Measurements from ENCODE around the gene MANF. TPM values are rescaled to one million over a fixed set of nuclear protein-coding genes. Genes with fewer than 3 reads are reported as not detected.
A peak's percentile ranks its signal among the peaks of the same experiment; 100 is the strongest.

The MANF gene
- total and polyA plus RNA-seq, 3 experiments from 2014 or later = 64.5 to 204 (median 197) TPM

DNA sequence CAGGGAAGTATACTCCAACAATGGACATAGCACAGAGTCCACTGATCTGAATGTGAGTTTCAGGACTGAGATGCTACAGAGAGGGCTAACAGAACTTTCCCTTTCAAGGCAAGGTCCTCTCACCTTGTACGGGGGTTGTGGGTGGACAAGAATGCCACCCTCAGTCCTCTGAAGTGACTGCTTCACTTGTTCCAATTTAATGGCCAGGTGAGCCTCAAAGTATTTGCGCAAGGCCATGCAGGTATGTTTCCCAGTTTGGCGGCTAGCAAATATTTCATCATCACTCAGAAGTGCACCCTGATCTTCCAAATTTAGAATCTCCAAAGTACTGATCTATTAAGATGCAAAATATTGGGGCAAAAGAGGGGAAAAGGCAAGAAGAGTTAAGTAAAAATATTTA is 44.0 kb downstream of the MANF start:
- H3K27ac Mint-ChIP-seq = no peak overlapping the region
- H3K9me3 Mint-ChIP-seq = no peaks in the 10 kb centered on the region
- no peaks in the 10 kb centered on the region for H3K4me1 Mint-ChIP-seq
- Histone ChIP-seq H3K27me3 (ENCODE audit: insufficient read depth, low read length, poor library complexity, severe bottlenecking) (no peaks in the 10 kb centered on the region), H3K4me3 (ENCODE audit: low read length) (no peak overlapping the region), H3K36me3 (ENCODE audit: insufficient read depth, low read length) (peaks cover 38% of the 10 kb centered on the region), H3K4me1 (ENCODE audit: insufficient read depth, low read length) (no peaks in the 10 kb centered on the region), H3K9me3 (ENCODE audit: low read length) (no peaks in the 10 kb centered on the region), H3K27ac (ENCODE audit: low read depth, low read length) (no peak overlapping the region)
- no peak overlapping the region for H3K4me3 Mint-ChIP-seq
- ChIA-PET POLR2A (interaction anchor here (1.2 kb wide), 1 partner anchor 9 kb away, joined by 3 read pairs; no protein-coding TSS in a partner anchor), CTCF (no interaction called here)
- H3K36me3 Mint-ChIP-seq = peaks cover 0 to 70% (median 10%) of the 10 kb centered on the region in 3 donors
- H3K27me3 Mint-ChIP-seq = no peaks in the 10 kb centered on the region
- DNase-seq = no peak

DNA sequence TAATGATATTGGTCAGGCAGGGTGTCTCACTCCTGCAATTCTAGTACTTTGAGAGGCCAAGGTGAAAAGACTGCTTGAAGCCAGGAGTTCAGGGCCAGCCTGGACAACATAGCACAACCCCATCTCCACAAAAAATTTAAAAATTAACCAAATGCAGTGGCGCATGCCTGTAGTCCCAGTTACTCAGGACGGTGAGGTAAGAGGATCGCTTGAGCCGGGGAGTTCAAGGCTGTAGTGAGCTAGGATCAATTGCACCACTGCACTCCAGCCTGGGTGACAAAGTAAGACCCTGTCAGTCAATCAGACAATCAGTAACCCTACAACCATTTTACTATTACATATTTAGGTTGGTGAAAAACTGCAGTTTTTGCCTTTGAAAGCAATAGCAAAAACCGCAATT is 49.0 kb downstream of the MANF start:
- POLR2A ChIA-PET = no interaction called here
- Histone ChIP-seq H3K36me3 (ENCODE audit: insufficient read depth, low read length) (peaks cover 25% of the 10 kb centered on the region), H3K4me1 (ENCODE audit: insufficient read depth, low read length) (no peaks in the 10 kb centered on the region), H3K27ac (ENCODE audit: low read depth, low read length) (no peak overlapping the region), H3K27me3 (ENCODE audit: insufficient read depth, low read length, poor library complexity, severe bottlenecking) (no peaks in the 10 kb centered on the region), H3K4me3 (ENCODE audit: low read length) (no peak overlapping the region), H3K9me3 (ENCODE audit: low read length) (no peaks in the 10 kb centered on the region)
- Mint-ChIP-seq H3K27me3 (no peaks in the 10 kb centered on the region), H3K9me3 (no peaks in the 10 kb centered on the region), H3K4me3 (no peak overlapping the region), H3K4me1 (peaks cover 8 to 10% (median 9%) of the 10 kb centered on the region in 3 donors), H3K27ac (no peak overlapping the region), H3K36me3 (peaks cover 0 to 72% (median 14%) of the 10 kb centered on the region in 3 donors)
- no peak for DNase-seq
- CTCF ChIA-PET = interaction anchor here (0.9 to 2.2 kb wide), 8 partner anchors 10 to 819 kb away, joined by 3 to 10 read pairs (median 4); partner anchors contain the start of gene MANF

DNA sequence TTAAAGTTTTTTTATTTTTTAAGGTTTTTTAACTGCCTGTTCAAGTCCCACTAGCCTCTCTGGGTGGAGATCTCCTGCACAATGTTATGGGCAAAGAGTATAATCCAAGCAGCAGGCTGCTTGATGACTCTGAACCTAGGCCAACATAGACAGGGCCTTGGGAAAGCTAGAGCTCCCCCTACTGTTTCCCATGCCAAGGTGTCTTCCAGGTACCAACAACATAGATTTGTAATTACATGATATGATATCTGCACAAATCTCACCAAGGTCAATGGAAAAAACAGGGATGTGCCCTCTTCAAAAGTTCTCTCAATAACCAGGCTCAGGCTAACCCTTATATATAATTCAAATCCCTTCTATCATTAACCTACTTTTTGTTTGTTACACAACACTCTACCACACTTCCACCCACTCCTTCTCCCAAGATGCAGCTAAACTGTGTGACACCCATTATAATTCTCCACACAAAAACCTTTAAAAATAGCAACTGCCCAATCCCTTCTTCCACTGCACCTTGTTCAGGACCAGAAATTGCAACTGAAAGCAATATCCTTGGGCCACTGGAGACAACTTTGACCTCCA is 49.7 kb downstream of the MANF start:
- Mint-ChIP-seq H3K4me3 (no peak overlapping the region), H3K36me3 (peaks cover 0 to 69% (median 13%) of the 10 kb centered on the region in 3 donors), H3K9me3 (no peaks in the 10 kb centered on the region), H3K27ac (peak overlapping the region in 4 of 8 donors; percentile 7 to 54 (median 24)), H3K27me3 (no peaks in the 10 kb centered on the region), H3K4me1 (peaks cover 8 to 10% (median 9%) of the 10 kb centered on the region in 3 donors)
- Histone ChIP-seq H3K4me1 (ENCODE audit: insufficient read depth, low read length) (no peaks in the 10 kb centered on the region), H3K4me3 (ENCODE audit: low read length) (no peak overlapping the region), H3K36me3 (ENCODE audit: insufficient read depth, low read length) (peaks cover 18% of the 10 kb centered on the region), H3K27ac (ENCODE audit: low read depth, low read length) (no peak overlapping the region), H3K9me3 (ENCODE audit: low read length) (no peaks in the 10 kb centered on the region), H3K27me3 (ENCODE audit: insufficient read depth, low read length, poor library complexity, severe bottlenecking) (no peaks in the 10 kb centered on the region)
- CTCF ChIA-PET = interaction anchor here (0.6 to 2.2 kb wide), 9 partner anchors 9 to 819 kb away, joined by 3 to 10 read pairs (median 3); partner anchors contain the start of genes DCAF1 and MANF
- DNase-seq = peak in 4 of 5 donors; percentile 10 to 57 (median 38)
- POLR2A ChIA-PET = no interaction called here

DNA sequence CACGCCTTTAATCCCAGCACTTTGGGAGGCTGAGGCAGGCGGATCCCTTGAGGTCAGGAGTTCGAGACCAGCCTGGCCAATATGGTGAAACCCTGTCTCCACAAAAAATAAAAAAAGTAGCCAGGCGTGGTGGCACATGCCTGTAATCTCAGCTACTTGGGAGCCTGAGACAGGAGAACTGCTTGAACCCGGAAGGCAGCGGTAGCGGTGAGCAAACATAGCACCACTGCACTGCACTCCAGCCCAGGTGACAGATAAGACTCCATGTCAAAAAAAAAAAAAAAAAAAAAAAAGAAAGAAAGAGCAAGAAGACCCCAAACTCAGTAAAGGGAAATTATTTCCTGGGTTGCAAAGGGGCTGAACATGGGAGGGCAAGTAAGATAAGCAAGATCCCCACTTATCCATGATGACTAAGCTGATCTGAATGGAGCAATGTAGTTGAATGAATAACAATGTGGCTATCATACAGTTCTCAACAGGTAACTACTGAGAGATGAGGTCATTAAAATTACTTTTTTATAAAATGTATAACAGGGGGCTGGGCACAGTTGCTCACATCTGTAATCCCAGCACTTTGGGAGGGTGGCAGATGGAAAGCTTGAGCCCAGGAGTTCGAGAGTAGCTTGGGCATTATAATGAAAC is 52.0 kb downstream of the MANF start:
- H3K4me3 ChIP-seq (ENCODE audit: low read length) = no peak overlapping the region
- ChIA-PET CTCF (no interaction called here), POLR2A (no interaction called here)
- H3K36me3 Mint-ChIP-seq = peaks cover 0 to 73% (median 23%) of the 10 kb centered on the region in 3 donors
- peak overlapping the region in 2 of 8 donors; percentile 10 to 33 for H3K27ac Mint-ChIP-seq
- H3K27me3 ChIP-seq (ENCODE audit: insufficient read depth, low read length, poor library complexity, severe bottlenecking) = no peaks in the 10 kb centered on the region
- no peaks in the 10 kb centered on the region for H3K9me3 ChIP-seq (ENCODE audit: low read length)
- no peak overlapping the region for H3K27ac ChIP-seq (ENCODE audit: low read depth, low read length)
- H3K27me3 Mint-ChIP-seq = no peaks in the 10 kb centered on the region
- H3K4me1 Mint-ChIP-seq = peaks cover 14 to 23% (median 16%) of the 10 kb centered on the region in 3 donors
- H3K4me3 Mint-ChIP-seq = no peak overlapping the region
- DNase-seq = no peak
- H3K4me1 ChIP-seq (ENCODE audit: insufficient read depth, low read length) = peaks cover 7% of the 10 kb centered on the region
- H3K9me3 Mint-ChIP-seq = no peaks in the 10 kb centered on the region
- H3K36me3 ChIP-seq (ENCODE audit: insufficient read depth, low read length) = peaks cover 21% of the 10 kb centered on the region

Other genes with a start within 250 kb of the MANF start
- gene RBM15B, start 6.0 kb downstream of the MANF start, total RNA-seq = 10 to 100 TPM; 47.4 to 47.8 TPM
- 26.7 TPM for gene RBM15B, start 6.0 kb downstream of the MANF start, polyA plus RNA-seq
- gene DCAF1, start 114.7 kb downstream of the MANF start, total RNA-seq = 10 to 100 TPM; 45.5 TPM
- gene DCAF1, start 114.7 kb downstream of the MANF start, polyA plus RNA-seq = 16.7 TPM
- gene RAD54L2, start 153.4 kb downstream of the MANF start, total RNA-seq = 10 to 100 TPM; 35.3 to 36.2 TPM
- 17.9 TPM for gene RAD54L2, start 153.4 kb downstream of the MANF start, polyA plus RNA-seq

Measured in CD8-positive, alpha-beta memory T cell (primary cell).